SK-N-MC (cell line): ENCODE data around the gene ETS2.

Source experiments
- EZH2 ChIP-seq: fragments of 200-600 bp; sonication (generic); IDR thresholded peaks from one replicate; pipeline ENCODE4 v1.6.1; 2017; ENCODE audit warnings: antibody characterized with exemption
- POLR2AphosphoS5 ChIP-seq: IDR thresholded peaks from 2 replicates; pipeline ENCODE4 v1.6.1; 2012; ENCODE audit warnings: mild to moderate bottlenecking, low read depth, low read length, borderline replicate concordance

GRCh38 chr21:38834725-38835124 is 29.0 kb downstream of the ETS2 start:
- TF ChIP-seq EZH2: no peak
- no peak for TF ChIP-seq POLR2AphosphoS5
